H9 (cell line): ENCODE measurements around the gene MYB. TPM values are rescaled to one million over a fixed set of nuclear protein-coding genes. Genes with fewer than 3 reads are reported as not detected.

Source experiments
- DNase-seq: peaks from one replicate; pipeline ENCODE4 v3.0.0-alpha.2; 2017
- H2AFZ ChIP-seq: one replicate; pipeline ENCODE4 v1.6.1; 2013; ENCODE audit warnings: mild to moderate bottlenecking, low read length, control low read depth, moderate library complexity
- H2AK5ac ChIP-seq: 2 replicates; pipeline ENCODE4 v1.6.1; 2013; ENCODE audit warnings: low read length, control low read depth, mixed read lengths; ENCODE audit not compliant: insufficient read length
- H2BK120ac ChIP-seq: one replicate; pipeline ENCODE4 v1.6.1; 2013; ENCODE audit warnings: low read depth, mild to moderate bottlenecking, low read length, control low read depth, inconsistent platforms; ENCODE audit not compliant: poor library complexity, severe bottlenecking
- H2BK12ac ChIP-seq: 2 replicates; pipeline ENCODE4 v1.6.1; 2013; ENCODE audit warnings: low read length, control low read depth, mixed read lengths, low read depth; ENCODE audit not compliant: insufficient read length
- H2BK15ac ChIP-seq: 2 replicates; pipeline ENCODE4 v1.6.1; 2013; ENCODE audit warnings: low read depth, low read length, control low read depth
- H2BK20ac ChIP-seq: one replicate; pipeline ENCODE4 v1.6.1; 2013; ENCODE audit warnings: low read depth, mild to moderate bottlenecking, low read length, control low read depth, inconsistent platforms; ENCODE audit not compliant: poor library complexity, severe bottlenecking
- H2BK5ac ChIP-seq: 2 replicates; pipeline ENCODE4 v1.6.1; 2013; ENCODE audit warnings: low read length, control low read depth, mixed read lengths; ENCODE audit not compliant: insufficient read length
- H3K14ac ChIP-seq: 2 replicates; pipeline ENCODE4 v1.6.1; 2013; ENCODE audit warnings: low read length, control low read depth; ENCODE audit not compliant: insufficient read depth
- H3K18ac ChIP-seq: 2 replicates; pipeline ENCODE4 v1.6.1; 2013; ENCODE audit warnings: low read depth, mild to moderate bottlenecking, mixed read lengths, low read length, control low read depth; ENCODE audit not compliant: insufficient read length
- H3K23ac ChIP-seq: 2 replicates; pipeline ENCODE4 v1.6.1; 2013; ENCODE audit warnings: low read length, control low read depth, mixed read lengths, low read depth; ENCODE audit not compliant: insufficient read length
- H3K23me2 ChIP-seq: 2 replicates; pipeline ENCODE4 v1.6.1; 2013; ENCODE audit warnings: low read depth, mild to moderate bottlenecking, mixed read lengths, low read length, control low read depth; ENCODE audit not compliant: insufficient read length, poor library complexity, severe bottlenecking
- H3K27ac ChIP-seq: 2 replicates; pipeline ENCODE4 v1.5.1; 2013; ENCODE audit warnings: low read length, control low read depth, mixed read lengths, low read depth; ENCODE audit not compliant: insufficient read length
- H3K27me3 ChIP-seq: 2 replicates; pipeline ENCODE4 v1.6.1; 2013; ENCODE audit warnings: low read length, control low read depth, inconsistent platforms; ENCODE audit not compliant: insufficient read depth
- H3K4ac ChIP-seq: 2 replicates; pipeline ENCODE4 v1.6.1; 2013; ENCODE audit warnings: low read depth, mild to moderate bottlenecking, control low read depth, inconsistent platforms, low read length, moderate library complexity
- H3K4me1 ChIP-seq: 2 replicates; pipeline ENCODE4 v1.6.1; 2013; ENCODE audit warnings: low read length, control low read depth, inconsistent platforms; ENCODE audit not compliant: insufficient read depth
- H3K4me2 ChIP-seq: 2 replicates; pipeline ENCODE4 v1.6.1; 2013; ENCODE audit warnings: low read length, control low read depth, mixed read lengths; ENCODE audit not compliant: insufficient read length, insufficient read depth
- H3K56ac ChIP-seq: 2 replicates; pipeline ENCODE4 v1.6.1; 2013; ENCODE audit warnings: low read depth, mild to moderate bottlenecking, mixed read lengths, low read length, control low read depth; ENCODE audit not compliant: insufficient read length
- H3K79me1 ChIP-seq: 2 replicates; pipeline ENCODE4 v1.6.1; 2013; ENCODE audit warnings: low read depth, mild to moderate bottlenecking, moderate library complexity, low read length, control low read depth, inconsistent platforms; ENCODE audit not compliant: insufficient read depth, poor library complexity, severe bottlenecking
- H3K79me2 ChIP-seq: 2 replicates; pipeline ENCODE4 v1.6.1; 2013; ENCODE audit warnings: low read length, control low read depth, inconsistent platforms; ENCODE audit not compliant: insufficient read depth
- H3K9ac ChIP-seq: 2 replicates; pipeline ENCODE4 v1.6.1; 2013; ENCODE audit warnings: low read length, control low read depth, mixed read lengths; ENCODE audit not compliant: insufficient read length; ENCODE audit errors: extremely low read depth
- H3K9me3 ChIP-seq: one replicate; pipeline ENCODE4 v1.6.1; 2013; ENCODE audit warnings: low read depth, low read length, inconsistent platforms; ENCODE audit not compliant: control insufficient read depth
- H3T11ph ChIP-seq: one replicate; pipeline ENCODE4 v1.6.1; 2013; ENCODE audit warnings: mild to moderate bottlenecking, low read length, control low read depth, inconsistent platforms
- H4K20me1 ChIP-seq: one replicate; pipeline ENCODE4 v1.6.1; 2013; ENCODE audit not compliant: control insufficient read depth, insufficient read length, insufficient read depth
- H4K5ac ChIP-seq: 2 replicates; pipeline ENCODE4 v1.6.1; 2013; ENCODE audit warnings: low read depth, mild to moderate bottlenecking, mixed read lengths, low read length, control low read depth; ENCODE audit not compliant: insufficient read length
- H4K8ac ChIP-seq: replicated peaks from 2 replicates; pipeline ENCODE4 v1.6.1; 2013; ENCODE audit warnings: low read length, control low read depth, mixed read lengths, low read depth; ENCODE audit not compliant: insufficient read length
- H4K91ac ChIP-seq: 2 replicates; pipeline ENCODE4 v1.6.1; 2013; ENCODE audit warnings: low read depth, mild to moderate bottlenecking, moderate library complexity, mixed read lengths, low read length, control low read depth; ENCODE audit not compliant: insufficient read length
- H3K27ac Mint-ChIP-seq, 3 experiments: 2 replicates in 2 of 3; 3 replicates in 1 of 3; pipeline ENCODE4 v1.8.0; 2020 to 2021; ENCODE audit warnings: mixed read lengths in 3 of 3, mild to moderate bottlenecking in 1 of 3, moderate library complexity in 1 of 3
- H3K27me3 Mint-ChIP-seq: 2 replicates; pipeline ENCODE4 v1.8.0; 2021; ENCODE audit warnings: low read depth, mild to moderate bottlenecking, moderate library complexity, mixed read lengths
- H3K36me3 Mint-ChIP-seq, 3 experiments: 2 replicates in 2 of 3; 3 replicates in 1 of 3; pipeline ENCODE4 v1.8.0; 2020 to 2021; ENCODE audit warnings: low read depth in 3 of 3, mixed read lengths in 3 of 3; ENCODE audit not compliant: insufficient read depth in 1 of 3
- H3K4me1 Mint-ChIP-seq, 2 experiments: 2 replicates each; pipeline ENCODE4 v1.8.0; 2020; ENCODE audit warnings: mixed read lengths in 2 of 2
- H3K4me3 Mint-ChIP-seq, 2 experiments: 2 replicates in 1 of 2; 3 replicates in 1 of 2; pipeline ENCODE4 v1.8.0; 2020 to 2021; ENCODE audit warnings: mild to moderate bottlenecking in 2 of 2, mixed read lengths in 2 of 2, moderate library complexity in 1 of 2
- H3K9me3 Mint-ChIP-seq, 2 experiments: 2 replicates in 1 of 2; 3 replicates in 1 of 2; pipeline ENCODE4 v1.8.0; 2020; ENCODE audit warnings: mild to moderate bottlenecking in 2 of 2, mixed read lengths in 2 of 2, moderate library complexity in 1 of 2
- CTCF ChIP-seq: fragments of 200-600 bp; sonication (generic); conservative IDR thresholded peaks from 3 replicates; pipeline ENCODE4 v1.8.0; 2021; ENCODE audit warnings: antibody characterized with exemption, mild to moderate bottlenecking
- WGBS: extraction: QIAGEN DNeasy Blood & Tissue Kit; methylation state at CpG from one replicate; pipeline ENCODE4 v1.1.7; 2013; ENCODE audit warnings: missing lambda C conversion rate, low lambda C conversion rate, mixed read lengths; ENCODE audit not compliant: insufficient read length; ENCODE audit errors: extremely low coverage; 5-methylcytosine and 5-hydroxymethylcytosine counted together
- total RNA-seq: library from RNA; stranded (reverse); gene quantifications from 2 replicates; pipeline ENCODE4 v1.2.1, GENCODE V29; 2021

MYB gene
- total RNA-seq, 1 experiment from 2014 or later = 5.8 TPM

GRCh38 chr6:135225911-135226310, 44.8 kb downstream of the MYB start:
- H2BK20ac ChIP-seq = no peak overlapping the region
- WGBS = no CpG with 5 or more reads among the region's 5 CpGs
- no peaks in the 10 kb centered on the region for H3K27me3 ChIP-seq
- no peak overlapping the region for H3K4me2 ChIP-seq
- H3T11ph ChIP-seq = no peak overlapping the region
- no peak overlapping the region for H2AFZ ChIP-seq
- H2BK15ac ChIP-seq = no peak overlapping the region
- DNase-seq = no peak
- H3K23ac ChIP-seq = no peak overlapping the region
- no peak overlapping the region for H2AK5ac ChIP-seq
- H3K9me3 ChIP-seq = no peaks in the 10 kb centered on the region
- H4K8ac ChIP-seq = no peak overlapping the region
- H3K14ac ChIP-seq = no peak overlapping the region
- peaks cover 3% of the 10 kb centered on the region for H3K23me2 ChIP-seq
- no peaks in the 10 kb centered on the region for H3K79me2 ChIP-seq
- Mint-ChIP-seq H3K4me3 (no peak overlapping the region), H3K36me3 (no peaks in the 10 kb centered on the region; a peak in 1 of 7 replicates), H3K27ac (0 out of 7 replicates have a peak overlapping the region, but pooled peaks of 2 of the 3 experiments have one; percentile 29 to 83), H3K9me3 (no peaks in the 10 kb centered on the region), H3K4me1 (peaks cover 16 to 25% of the 10 kb centered on the region in 2 experiments), H3K27me3 (no peaks in the 10 kb centered on the region)
- no peak overlapping the region for H2BK12ac ChIP-seq
- no peak overlapping the region for H2BK5ac ChIP-seq
- H2BK120ac ChIP-seq = no peak overlapping the region
- no peak overlapping the region for H3K27ac ChIP-seq
- H3K56ac ChIP-seq = no peak overlapping the region
- H3K79me1 ChIP-seq = no peaks in the 10 kb centered on the region
- H3K4ac ChIP-seq = no peak overlapping the region
- H4K91ac ChIP-seq = no peak overlapping the region
- H3K18ac ChIP-seq = no peak overlapping the region
- no peak for TF ChIP-seq CTCF
- no peak overlapping the region for H4K5ac ChIP-seq
- H3K4me1 ChIP-seq = no peaks in the 10 kb centered on the region
- no peak overlapping the region for H3K9ac ChIP-seq
- no peaks in the 10 kb centered on the region for H4K20me1 ChIP-seq
